ENCODE measurements around the gene NUMBL.
"Not testable (repeated sequence)": the region's sequence is repeated elsewhere in the genome, so short reads cannot be mapped to it uniquely, and the experiment has no call there.

Gene NUMBL

GRCh38 chr19:40690050-40690692 is at the start of gene NUMBL:
Gene NUMBL, minus strand, starts transcription at chr19:40690651. Its CDS starts 168 bp downstream, at chr19:40690483.
- no peak for DNase-seq

GRCh38 chr19:40739030-40739839 is 48.8 kb upstream of the NUMBL start:
- no peak for DNase-seq

DNA sequence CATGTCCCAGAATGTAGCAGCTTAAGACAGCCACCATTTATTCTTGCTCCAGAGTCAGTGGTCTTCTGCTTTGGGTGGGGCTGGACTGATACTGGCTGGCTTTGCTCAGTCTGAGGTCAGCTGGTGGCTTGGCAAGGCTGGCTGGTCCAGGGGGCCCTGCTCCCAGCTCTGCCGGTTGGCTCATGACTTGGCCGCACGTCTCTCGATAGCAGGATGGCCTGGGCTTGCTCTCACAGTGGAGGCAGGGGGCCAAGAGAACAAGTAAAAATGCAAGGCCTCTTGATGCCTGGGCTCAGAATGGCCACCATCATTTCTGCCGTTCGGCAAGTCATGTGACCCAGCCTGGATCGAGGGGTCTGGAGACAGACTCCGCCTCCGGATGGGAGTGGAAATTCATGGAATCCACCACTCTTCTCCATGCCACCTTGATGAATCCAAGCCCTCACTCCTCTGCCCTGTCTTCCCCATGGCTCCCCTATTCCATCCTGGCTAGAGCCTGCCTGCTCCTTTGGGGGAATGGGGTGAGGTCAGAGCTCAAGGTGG is 46.7 kb upstream of the NUMBL start:
- DNase-seq = no peak

- DNase-seq = no peak
Observed at GRCh38 chr19:40736661-40737060, 46.2 kb upstream of the NUMBL start.

GRCh38 chr19:40735013-40735771 is 44.7 kb upstream of the NUMBL start:
- no peak for DNase-seq

GRCh38 chr19:40733149-40733548 is 42.7 kb upstream of the NUMBL start:
- DNase-seq = no peak

DNA sequence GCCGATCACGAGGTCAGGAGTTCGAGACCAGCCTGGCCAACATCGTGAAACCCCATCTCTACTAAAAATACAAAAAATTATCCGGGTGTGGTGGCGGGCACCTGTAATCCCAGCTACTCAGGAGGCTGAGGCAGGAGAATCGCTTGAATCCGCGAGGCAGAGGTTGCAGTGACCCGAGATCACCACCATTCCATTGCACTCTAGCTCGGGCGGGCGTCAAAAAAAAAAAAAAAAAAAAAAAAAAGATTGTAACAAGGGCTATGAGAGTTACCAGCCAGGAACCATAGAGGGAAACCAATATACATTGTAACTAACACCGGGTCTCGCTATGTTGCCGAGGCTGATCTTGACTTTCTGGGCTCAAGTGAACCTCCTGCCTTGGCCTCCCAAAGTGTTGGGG is 41.9 kb upstream of the NUMBL start:
- not testable (repeated sequence) for DNase-seq

GRCh38 chr19:40730065-40730464 is 39.6 kb upstream of the NUMBL start:
- DNase-seq = not testable (repeated sequence)

- DNase-seq = no peak
Observed at GRCh38 chr19:40726279-40726678, 35.8 kb upstream of the NUMBL start.

- DNase-seq = no peak
Observed at GRCh38 chr19:40724855-40725254, 34.4 kb upstream of the NUMBL start.

GRCh38 chr19:40724315-40724714 is 33.9 kb upstream of the NUMBL start:
- no peak for DNase-seq

GRCh38 chr19:40723661-40724254 is 33.3 kb upstream of the NUMBL start:
- no peak for DNase-seq

DNA sequence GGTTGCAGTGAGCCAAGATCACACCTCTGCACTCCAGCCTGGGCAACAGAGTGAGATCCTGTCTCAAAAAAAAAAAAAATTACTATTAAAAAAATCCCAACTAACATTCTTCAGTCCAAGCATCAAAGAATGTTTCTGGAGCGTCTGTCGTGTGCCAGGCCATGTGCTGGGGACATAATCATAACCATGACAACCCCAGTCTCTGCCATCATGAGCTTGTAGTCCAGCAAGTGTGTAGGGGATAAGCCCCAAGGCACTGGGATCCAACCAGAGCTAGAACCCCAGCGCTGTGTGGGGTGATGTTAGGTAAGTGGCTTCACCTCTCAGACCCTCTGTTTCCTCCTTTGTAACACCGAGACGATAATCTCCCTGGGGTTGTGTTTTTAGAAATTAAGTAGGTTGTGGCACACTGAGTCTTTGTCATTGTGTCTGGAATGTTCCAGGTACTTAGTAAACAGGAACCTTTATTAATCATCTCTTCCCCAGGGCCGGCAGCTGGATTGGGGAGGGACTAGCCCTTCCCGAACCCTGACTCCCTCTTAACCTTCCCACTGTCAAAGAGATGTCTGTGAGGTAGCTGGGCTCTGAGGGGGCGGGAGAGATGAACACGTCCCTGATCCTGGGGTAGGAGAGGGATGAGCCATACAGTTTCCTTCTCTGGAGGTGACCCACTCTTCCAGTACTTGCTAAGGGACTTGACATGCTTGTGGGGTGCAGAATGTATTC is 31.6 kb upstream of the NUMBL start:
- DNase-seq = no peak

DNA sequence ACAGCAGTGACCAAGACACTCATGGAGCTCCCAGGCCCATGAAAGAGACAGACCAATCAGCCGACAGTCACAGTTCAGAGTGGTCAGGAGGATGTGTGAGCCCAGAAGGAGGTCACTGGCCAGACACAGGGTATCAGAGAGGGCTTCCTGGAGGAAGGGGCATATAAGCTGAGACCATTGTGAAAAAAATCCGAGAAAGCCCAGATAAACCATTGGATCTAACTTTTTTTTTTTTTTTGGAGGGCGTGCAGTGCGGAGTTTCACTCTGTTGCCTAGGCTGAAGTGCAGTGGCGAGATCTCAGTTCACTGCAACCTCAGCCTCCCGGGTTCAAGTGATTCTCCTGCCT is 30.7 kb upstream of the NUMBL start:
- no peak for DNase-seq

- DNase-seq = no peak
Observed at GRCh38 chr19:40719414-40719894, 29.0 kb upstream of the NUMBL start.

DNA sequence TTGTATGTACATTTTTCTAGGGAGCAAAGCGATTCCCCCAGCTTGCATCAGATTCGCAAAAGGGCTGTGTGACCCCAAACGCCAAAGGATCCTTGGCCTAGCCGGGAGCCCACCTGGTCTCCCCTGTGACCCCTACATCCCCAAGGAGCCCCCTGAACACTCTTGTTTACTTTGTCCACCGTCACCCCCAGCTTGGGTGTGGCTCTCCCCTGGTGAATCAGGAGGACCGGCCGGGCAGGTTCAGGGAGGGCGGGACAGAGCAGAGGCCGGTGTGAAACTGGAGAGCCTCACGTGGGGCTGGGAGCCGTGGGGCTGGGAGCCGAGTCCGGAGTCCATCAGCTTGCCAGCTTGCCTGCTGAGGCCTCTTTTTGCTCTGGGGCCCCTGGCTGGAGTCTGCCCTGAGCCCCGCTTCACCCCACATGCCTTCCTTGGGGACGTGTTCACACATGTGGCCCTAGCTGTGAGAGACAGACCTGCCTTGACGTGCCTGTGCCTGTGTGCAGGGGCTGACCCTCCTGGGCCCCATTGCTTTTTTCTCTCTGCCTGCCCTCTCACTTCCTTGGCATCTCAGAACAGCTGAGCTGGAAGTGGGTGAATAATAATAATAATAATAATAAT is 28.4 kb upstream of the NUMBL start:
- DNase-seq = peak; percentile 30

DNA sequence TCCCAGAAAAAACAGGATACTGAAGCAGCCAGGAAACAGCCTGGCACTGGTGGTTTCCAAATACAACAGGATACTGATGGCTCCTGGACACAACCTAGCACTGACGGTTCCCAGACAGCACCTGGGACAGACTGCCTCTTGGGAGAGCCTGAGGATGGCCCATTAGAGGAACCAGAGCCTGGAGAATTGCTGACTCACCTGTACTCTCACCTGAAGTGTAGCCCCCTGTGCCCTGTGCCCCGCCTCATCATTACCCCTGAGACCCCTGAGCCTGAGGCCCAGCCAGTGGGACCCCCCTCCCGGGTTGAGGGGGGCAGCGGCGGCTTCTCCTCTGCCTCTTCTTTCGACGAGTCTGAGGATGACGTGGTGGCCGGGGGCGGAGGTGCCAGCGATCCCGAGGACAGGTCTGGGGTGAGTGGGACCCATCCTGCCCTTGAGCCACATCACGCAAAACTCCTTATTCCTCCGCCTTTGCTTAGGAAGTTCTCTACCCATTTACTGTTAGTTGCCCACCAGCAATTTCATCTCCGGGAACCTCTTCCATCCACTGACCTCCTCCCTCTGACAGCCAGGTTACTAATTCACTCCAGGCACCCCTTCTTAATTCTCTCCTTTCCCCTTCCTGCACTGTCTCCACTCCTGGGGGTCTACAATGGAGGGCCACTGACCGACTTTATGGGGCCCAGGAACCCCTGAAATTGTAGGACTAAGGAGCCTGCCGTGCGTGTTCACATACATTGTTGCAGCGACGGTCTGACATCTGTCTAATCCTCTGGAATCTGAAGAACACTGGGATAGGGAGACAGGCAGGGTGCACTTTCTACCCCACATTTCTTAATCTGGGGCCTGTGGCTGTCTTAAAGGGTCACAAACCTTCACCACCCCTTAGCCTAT is 27.7 kb upstream of the NUMBL start:
- no peak for DNase-seq

GRCh38 chr19:40717325-40717879 is 27.0 kb upstream of the NUMBL start:
- DNase-seq = no peak

DNA sequence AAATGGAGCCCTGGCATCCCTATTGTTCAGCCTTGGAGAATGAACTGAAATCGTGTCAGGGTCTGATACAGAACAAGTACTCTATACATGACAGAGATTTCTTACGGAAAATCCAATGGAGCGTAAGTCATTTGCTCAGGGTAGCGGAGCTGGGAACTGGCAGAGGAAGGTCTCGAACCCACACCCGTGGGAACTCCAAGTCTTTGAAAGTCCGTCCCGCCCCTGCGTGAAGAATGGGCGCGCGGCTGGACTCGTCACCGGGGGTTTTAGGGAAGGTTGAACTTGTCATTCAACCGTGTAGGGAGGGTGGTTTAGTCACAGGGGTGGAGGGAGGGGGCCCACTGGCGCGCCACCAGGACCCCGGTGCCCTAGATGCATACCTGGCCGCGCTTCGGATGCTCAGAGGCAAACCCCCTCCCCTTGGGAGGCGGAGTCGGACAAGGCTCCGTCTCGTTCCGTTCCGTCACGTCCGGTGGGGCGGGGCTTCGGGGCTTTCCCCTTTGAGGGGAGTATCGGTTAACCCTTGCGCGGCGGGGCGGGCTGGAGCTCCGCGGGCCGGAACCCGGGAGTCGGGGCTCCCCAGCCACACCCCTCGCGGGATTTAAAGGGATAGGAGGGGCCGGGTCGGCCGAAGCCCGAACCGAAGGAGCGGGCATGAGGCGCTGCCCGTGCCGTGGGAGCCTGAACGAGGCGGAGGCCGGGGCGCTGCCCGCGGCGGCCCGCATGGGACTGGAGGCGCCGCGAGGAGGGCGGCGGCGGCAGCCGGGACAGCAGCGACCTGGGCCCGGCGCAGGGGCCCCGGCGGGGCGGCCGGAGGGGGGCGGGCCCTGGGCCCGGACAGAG is 26.3 kb upstream of the NUMBL start, which contains the start of the genes COQ8B and ITPKC:
Gene COQ8B, minus strand, starts transcription at position 405 of the 843 bp plus-strand sequence. CDS start 2,254 bp downstream, outside the sequence.
Gene ITPKC, plus strand, starts transcription at position 631 of the 843 bp plus-strand sequence. Its CDS starts 24 bp downstream, at position 655.
- peak; percentile 99 for DNase-seq
